ENCODE data around the gene MBOAT2.

GRCh38 chr2:8954990-8955389 lies 48.5 kb downstream of the MBOAT2 start:
- TF ChIP-seq REST (IDR thresholded peaks at IDR 0.05; ENCODE audit: insufficient replicate concordance, low read depth) (no peak), GABPA (IDR thresholded peaks at IDR 0.05; ENCODE audit: low read depth) (no peak)
- TF ChIP-seq, protein P1, sequence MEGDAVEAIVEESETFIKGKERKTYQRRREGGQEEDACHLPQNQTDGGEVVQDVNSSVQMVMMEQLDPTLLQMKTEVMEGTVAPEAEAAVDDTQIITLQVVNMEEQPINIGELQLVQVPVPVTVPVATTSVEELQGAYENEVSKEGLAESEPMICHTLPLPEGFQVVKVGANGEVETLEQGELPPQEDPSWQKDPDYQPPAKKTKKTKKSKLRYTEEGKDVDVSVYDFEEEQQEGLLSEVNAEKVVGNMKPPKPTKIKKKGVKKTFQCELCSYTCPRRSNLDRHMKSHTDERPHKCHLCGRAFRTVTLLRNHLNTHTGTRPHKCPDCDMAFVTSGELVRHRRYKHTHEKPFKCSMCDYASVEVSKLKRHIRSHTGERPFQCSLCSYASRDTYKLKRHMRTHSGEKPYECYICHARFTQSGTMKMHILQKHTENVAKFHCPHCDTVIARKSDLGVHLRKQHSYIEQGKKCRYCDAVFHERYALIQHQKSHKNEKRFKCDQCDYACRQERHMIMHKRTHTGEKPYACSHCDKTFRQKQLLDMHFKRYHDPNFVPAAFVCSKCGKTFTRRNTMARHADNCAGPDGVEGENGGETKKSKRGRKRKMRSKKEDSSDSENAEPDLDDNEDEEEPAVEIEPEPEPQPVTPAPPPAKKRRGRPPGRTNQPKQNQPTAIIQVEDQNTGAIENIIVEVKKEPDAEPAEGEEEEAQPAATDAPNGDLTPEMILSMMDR (IDR thresholded peaks at IDR 0.05; ENCODE audit: insufficient read depth, low read length), result no peak

Data from HL-60 (cell line).